Large intestine (tissue), 3 donors: ENCODE data around the gene PRKCD. TPM values are rescaled to one million over a fixed set of nuclear protein-coding genes. Genes with fewer than 3 reads are reported as not detected.

Experiments used
- DNase-seq, 2 donors: peaks; one replicate each; pipeline versions ENCODE4 v3.0.0 to v3.0.0-alpha.2; 2013
- H3K27ac ChIP-seq: one replicate; pipeline ENCODE4 v1.5.1; 2013; ENCODE audit warnings: low read length
- H3K27me3 ChIP-seq: 2 replicates; pipeline ENCODE4 v1.6.1; 2013; ENCODE audit warnings: low read length; ENCODE audit not compliant: control insufficient read depth, insufficient read depth
- H3K36me3 ChIP-seq: 2 replicates; pipeline ENCODE4 v1.6.1; 2013; ENCODE audit warnings: low read length; ENCODE audit not compliant: control insufficient read depth, insufficient read depth
- H3K4me1 ChIP-seq: one replicate; pipeline ENCODE4 v1.6.1; 2013; ENCODE audit warnings: low read length; ENCODE audit not compliant: control insufficient read depth, insufficient read depth
- H3K4me3 ChIP-seq: one replicate; pipeline ENCODE4 v1.5.1; 2013; ENCODE audit warnings: low read length
- H3K9me3 ChIP-seq: one replicate; pipeline ENCODE4 v1.6.1; 2013; ENCODE audit warnings: mild to moderate bottlenecking, low read depth, low read length, moderate library complexity; ENCODE audit not compliant: control insufficient read depth
- WGBS: methylation state at CpG from one replicate; pipeline ENCODE4 v1.1.5; 2013; ENCODE audit warnings: low lambda C conversion rate; ENCODE audit not compliant: insufficient coverage; 5-methylcytosine and 5-hydroxymethylcytosine counted together
- polyA plus RNA-seq: library from polyadenylated mRNA; unstranded; fragments of 120-200 nt; gene quantifications from one replicate; pipeline ENCODE4 v1.2.1, GENCODE V29; 2013

The PRKCD gene
- polyA plus RNA-seq, 1 donor, result 37.0 TPM

GRCh38 chr3:53226142-53226840 is 65.3 kb downstream of the PRKCD start:
- DNase-seq, result no peak
- no CpG with 5 or more reads among the region's 12 CpGs for WGBS
- Histone ChIP-seq H3K9me3 (no peaks in the 10 kb centered on the region), H3K36me3 (peaks cover 79% of the 10 kb centered on the region), H3K27me3 (no peaks in the 10 kb centered on the region), H3K4me3 (no peak overlapping the region), H3K27ac (no peak overlapping the region), H3K4me1 (no peaks in the 10 kb centered on the region)

DNA sequence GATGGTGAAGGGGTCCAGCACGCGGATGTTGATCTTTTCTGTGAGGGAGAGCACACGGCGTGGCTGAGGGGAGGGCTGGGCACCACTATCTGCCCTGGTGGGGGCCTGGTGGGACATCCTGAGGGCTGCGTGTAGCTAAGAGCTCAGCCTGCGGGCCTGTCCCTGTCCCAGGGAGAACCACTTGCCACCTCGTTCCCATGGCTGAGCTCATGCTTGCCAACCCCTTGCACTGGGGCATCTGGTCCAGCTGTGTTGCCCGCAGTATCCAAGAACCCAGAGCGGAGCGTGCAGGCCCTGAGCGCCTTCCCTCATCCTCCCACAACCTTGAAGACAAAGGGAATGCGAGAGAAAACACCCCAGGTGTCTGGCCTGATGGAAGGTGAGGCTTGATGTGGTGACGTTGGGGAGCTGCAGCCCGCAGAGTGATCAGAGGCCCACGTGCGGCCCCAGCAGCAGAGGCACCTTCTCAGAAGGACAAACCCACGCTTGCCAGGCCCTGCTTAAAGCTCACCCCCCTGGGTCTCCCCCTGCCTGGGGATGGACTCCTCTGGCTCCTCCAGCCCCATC is 65.9 kb downstream of the PRKCD start:
- no peak overlapping the region for H3K27ac ChIP-seq
- H3K9me3 ChIP-seq, result no peaks in the 10 kb centered on the region
- no peak overlapping the region for H3K4me3 ChIP-seq
- H3K4me1 ChIP-seq, result no peaks in the 10 kb centered on the region
- peaks cover 85% of the 10 kb centered on the region for H3K36me3 ChIP-seq
- no CpG with 5 or more reads among the region's 17 CpGs for WGBS
- H3K27me3 ChIP-seq, result no peaks in the 10 kb centered on the region
- no peak for DNase-seq

- H3K27me3 ChIP-seq, result no peaks in the 10 kb centered on the region
- H3K9me3 ChIP-seq, result no peaks in the 10 kb centered on the region
- 83% methylated on average over 1 of the region's 24 CpGs for WGBS
- no peak overlapping the region for H3K4me3 ChIP-seq
- DNase-seq, result no peak
- peaks cover 97% of the 10 kb centered on the region for H3K36me3 ChIP-seq
- no peaks in the 10 kb centered on the region for H3K4me1 ChIP-seq
- no peak overlapping the region for H3K27ac ChIP-seq
These were observed 67.2 kb downstream of the PRKCD start for GRCh38 chr3:53227993-53228885.

GRCh38 chr3:53229171-53229570 is 68.2 kb downstream of the PRKCD start:
- no CpG with 5 or more reads among the region's 14 CpGs for WGBS
- Histone ChIP-seq H3K4me3 (no peak overlapping the region), H3K27me3 (no peaks in the 10 kb centered on the region), H3K27ac (no peak overlapping the region), H3K36me3 (peaks cover 98% of the 10 kb centered on the region), H3K4me1 (no peaks in the 10 kb centered on the region), H3K9me3 (no peaks in the 10 kb centered on the region)
- DNase-seq, result no peak

DNA sequence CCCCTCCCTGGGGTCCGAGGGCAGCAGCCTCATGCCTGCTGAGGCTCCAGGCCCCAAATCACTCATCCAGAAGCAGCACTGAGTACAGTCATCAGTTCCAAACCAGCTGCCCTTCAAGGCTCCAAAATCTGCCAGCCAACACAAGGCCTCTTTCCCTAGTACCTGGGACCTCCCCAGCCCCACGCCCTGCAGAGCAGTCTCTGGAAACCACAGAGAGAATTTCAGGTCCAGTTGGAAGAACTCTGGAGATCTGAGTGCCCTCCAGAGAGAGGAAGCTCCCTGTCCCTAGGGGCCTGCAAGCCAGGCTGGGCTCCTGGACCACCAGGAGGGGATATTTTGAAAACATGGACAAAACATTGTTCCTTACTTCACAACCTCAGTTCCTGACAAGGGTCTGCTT is 68.6 kb downstream of the PRKCD start:
- H3K9me3 ChIP-seq, result no peaks in the 10 kb centered on the region
- H3K4me1 ChIP-seq, result no peaks in the 10 kb centered on the region
- DNase-seq, result no peak
- no peak overlapping the region for H3K4me3 ChIP-seq
- H3K27me3 ChIP-seq, result no peaks in the 10 kb centered on the region
- WGBS, result no CpG with 5 or more reads among the region's 2 CpGs
- H3K27ac ChIP-seq, result no peak overlapping the region
- H3K36me3 ChIP-seq, result peaks cover 98% of the 10 kb centered on the region

DNA sequence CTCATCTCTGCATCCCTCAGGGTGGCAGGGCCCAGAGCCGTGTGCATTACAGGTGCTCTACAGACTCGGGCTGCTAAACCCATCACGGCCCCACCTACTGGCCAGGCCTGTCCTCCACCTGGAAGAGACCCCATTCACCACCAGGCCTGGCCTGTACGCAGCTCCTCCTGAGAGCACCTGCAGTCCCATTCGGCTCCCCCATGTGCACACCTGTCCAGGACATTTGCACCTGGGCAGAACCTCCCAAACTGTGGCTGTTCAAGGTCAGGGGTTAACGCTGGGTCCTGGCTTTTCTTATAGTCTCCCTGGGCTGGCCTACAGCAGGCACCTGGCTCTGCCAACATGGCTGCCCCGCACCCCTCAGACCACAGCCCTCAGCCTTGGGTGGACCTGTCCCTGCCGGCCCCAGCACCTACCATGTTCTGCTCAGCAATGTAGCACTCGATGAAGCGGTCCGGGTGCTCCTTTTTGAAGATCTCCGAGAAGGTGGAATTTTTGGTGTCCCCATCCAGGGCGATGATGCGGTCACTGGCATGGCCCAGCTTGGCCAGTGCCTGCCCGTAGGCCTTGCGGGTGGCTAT is 69.1 kb downstream of the PRKCD start:
- Histone ChIP-seq H3K4me1 (no peaks in the 10 kb centered on the region), H3K36me3 (peaks cover 97% of the 10 kb centered on the region), H3K9me3 (no peaks in the 10 kb centered on the region), H3K4me3 (no peak overlapping the region), H3K27me3 (no peaks in the 10 kb centered on the region), H3K27ac (no peak overlapping the region)
- no CpG with 5 or more reads among the region's 16 CpGs for WGBS
- no peak for DNase-seq

GRCh38 chr3:53230789-53231188 is 69.8 kb downstream of the PRKCD start:
- H3K9me3 ChIP-seq, result no peaks in the 10 kb centered on the region
- no CpG with 5 or more reads among the region's 5 CpGs for WGBS
- no peak overlapping the region for H3K4me3 ChIP-seq
- no peaks in the 10 kb centered on the region for H3K27me3 ChIP-seq
- peaks cover 96% of the 10 kb centered on the region for H3K36me3 ChIP-seq
- no peak for DNase-seq
- H3K27ac ChIP-seq, result no peak overlapping the region
- peaks cover 1% of the 10 kb centered on the region for H3K4me1 ChIP-seq

DNA sequence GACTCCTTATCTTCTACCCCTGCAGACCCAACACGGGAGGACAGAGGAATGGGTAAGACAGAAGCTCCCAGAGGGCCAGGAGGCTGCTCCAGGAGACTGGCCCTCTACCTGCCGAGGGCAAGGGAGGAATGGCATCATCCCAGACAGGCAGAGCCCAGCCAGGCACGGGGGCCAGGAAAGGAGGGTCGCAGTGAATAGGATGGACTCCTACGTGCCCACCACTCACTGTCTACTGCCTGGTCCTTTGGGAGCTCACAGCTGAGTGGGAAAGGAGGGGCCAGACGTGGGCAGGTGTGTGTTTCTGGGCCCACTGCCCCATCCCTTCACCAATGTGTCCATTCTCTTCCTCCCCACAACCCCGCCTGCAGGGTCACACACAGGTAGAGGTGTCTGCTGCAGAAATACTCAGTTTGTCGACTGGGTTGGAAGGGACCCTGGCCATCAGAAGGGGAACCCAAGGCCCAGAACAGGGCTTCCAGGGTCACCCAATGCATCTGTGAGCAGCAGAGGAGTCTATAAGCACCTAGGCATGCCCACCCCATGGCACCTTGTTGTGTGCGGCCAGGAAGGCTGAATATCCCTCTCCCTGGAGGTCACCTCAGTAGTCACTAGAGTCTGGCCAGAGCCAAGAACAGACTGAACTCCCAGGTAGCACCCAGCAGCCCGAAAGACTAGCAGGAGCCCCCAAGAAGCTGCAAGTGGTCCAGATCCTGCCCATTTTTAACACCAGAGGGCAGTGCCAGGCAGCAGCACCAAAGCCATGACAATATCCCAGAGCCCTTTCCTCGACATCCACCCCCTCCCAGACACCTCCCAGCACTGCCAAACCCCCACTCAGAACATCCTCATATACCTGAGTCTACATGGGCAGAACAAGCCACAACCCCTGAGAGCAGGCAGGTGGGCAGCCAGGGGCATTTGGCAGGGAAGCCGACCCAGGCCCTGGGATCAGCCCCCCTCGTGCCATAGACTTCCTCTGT is 70.8 kb downstream of the PRKCD start:
- peaks cover 92% of the 10 kb centered on the region for H3K36me3 ChIP-seq
- H3K9me3 ChIP-seq, result no peaks in the 10 kb centered on the region
- H3K4me3 ChIP-seq, result no peak overlapping the region
- H3K27ac ChIP-seq, result no peak overlapping the region
- no CpG with 5 or more reads among the region's 13 CpGs for WGBS
- DNase-seq, result no peak
- no peaks in the 10 kb centered on the region for H3K27me3 ChIP-seq
- H3K4me1 ChIP-seq, result peaks cover 10% of the 10 kb centered on the region

- Histone ChIP-seq H3K27me3 (no peaks in the 10 kb centered on the region), H3K27ac (no peak overlapping the region), H3K4me1 (peaks cover 10% of the 10 kb centered on the region), H3K4me3 (no peak overlapping the region), H3K36me3 (peaks cover 85% of the 10 kb centered on the region), H3K9me3 (no peaks in the 10 kb centered on the region)
- WGBS, result no CpG with 5 or more reads among the region's 18 CpGs
- DNase-seq, result no peak
These were observed 71.8 kb downstream of the PRKCD start for GRCh38 chr3:53232641-53233377.
